ENCODE data around the gene ANKRD65. TPM values are rescaled to one million over a fixed set of nuclear protein-coding genes. Genes with fewer than 3 reads are reported as not detected.
"Not testable (repeated sequence)": the region's sequence is repeated elsewhere in the genome, so short reads cannot be mapped to it uniquely, and the experiment has no call there.

Gene ANKRD65
- total RNA-seq, 1 experiment from 2014 or later = not detected

DNA sequence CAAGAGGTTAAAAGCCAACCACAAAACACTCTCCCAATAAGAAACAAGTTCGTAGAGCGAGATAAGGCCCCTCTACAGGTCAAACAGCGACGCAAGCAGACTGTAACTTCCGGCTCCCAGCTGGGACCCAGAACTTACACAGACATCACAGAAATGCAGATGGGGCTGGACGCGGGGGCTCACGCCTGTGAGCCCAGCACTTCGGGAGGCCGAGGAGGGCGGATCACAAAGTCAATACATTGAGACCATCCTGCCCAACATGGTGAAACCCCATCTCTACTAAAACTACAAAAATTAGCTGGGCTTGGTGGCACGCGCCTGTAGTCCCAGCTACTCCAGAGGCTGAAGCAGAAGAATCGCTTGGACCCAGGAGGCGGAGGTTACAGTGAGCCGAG lies 33.0 kb downstream of the ANKRD65 start:
- no peaks in the 10 kb centered on the region for H3K9me3 ChIP-seq (ENCODE audit: low read depth, low read length, poor library complexity, severe bottlenecking)
- intact Hi-C loops (cut with micrococcal nuclease; ENCODE audit: unreplicated experiment) = no loop called here
- no peak overlapping the region for H3K27ac ChIP-seq (ENCODE audit: low read depth, low read length, poor library complexity, severe bottlenecking)
- peaks cover 76% of the 10 kb centered on the region for H3K36me3 ChIP-seq (ENCODE audit: insufficient read depth, low read length, poor library complexity, severe bottlenecking)
- no peaks in the 10 kb centered on the region for H3K4me1 ChIP-seq (ENCODE audit: insufficient read depth, low read length, poor library complexity, severe bottlenecking)
- no peak for DNase-seq (ENCODE audit: low spot score)
- no peak overlapping the region for H3K4me3 ChIP-seq (ENCODE audit: low read depth, low read length, poor library complexity, severe bottlenecking)
- POLR2A ChIA-PET (ENCODE audit: low non-redundant PET) = no interaction called here
- no peaks in the 10 kb centered on the region for H3K27me3 ChIP-seq (replicated peaks; ENCODE audit: insufficient read depth, low read depth, low read length, poor library complexity)
- no peak for TF ChIP-seq EZH2 (IDR thresholded peaks at IDR 0.05; ENCODE audit: borderline replicate concordance, low read depth, low read length, poor library complexity, severe bottlenecking)
- TF ChIP-seq CTCF (conservative IDR thresholded peaks at IDR 0.05; ENCODE audit: low read depth, low read length) = no peak
- CTCF ChIA-PET = interaction anchor here (0.6 kb wide), 1 partner anchor 134 kb away, joined by 3 read pairs; no protein-coding TSS in a partner anchor
- no TSS peak for BruUV-seq (replicated peaks)

GRCh38 chr1:1387098-1388077 lies 33.7 kb downstream of the ANKRD65 start:
- ChIA-PET POLR2A (ENCODE audit: low non-redundant PET) (no interaction called here), CTCF (no interaction called here)
- Histone ChIP-seq H3K27ac (ENCODE audit: low read depth, low read length, poor library complexity, severe bottlenecking) (no peak overlapping the region), H3K4me3 (ENCODE audit: low read depth, low read length, poor library complexity, severe bottlenecking) (no peak overlapping the region), H3K9me3 (ENCODE audit: low read depth, low read length, poor library complexity, severe bottlenecking) (no peaks in the 10 kb centered on the region), H3K36me3 (ENCODE audit: insufficient read depth, low read length, poor library complexity, severe bottlenecking) (peaks cover 69% of the 10 kb centered on the region), H3K4me1 (ENCODE audit: insufficient read depth, low read length, poor library complexity, severe bottlenecking) (no peaks in the 10 kb centered on the region), H3K27me3 (replicated peaks; ENCODE audit: insufficient read depth, low read depth, low read length, poor library complexity) (no peaks in the 10 kb centered on the region)
- intact Hi-C loops (cut with micrococcal nuclease; ENCODE audit: unreplicated experiment) = no loop called here
- TF ChIP-seq EZH2 (IDR thresholded peaks at IDR 0.05; ENCODE audit: borderline replicate concordance, low read depth, low read length, poor library complexity, severe bottlenecking) (no peak), CTCF (conservative IDR thresholded peaks at IDR 0.05; ENCODE audit: low read depth, low read length) (no peak)
- BruUV-seq (replicated peaks) = no TSS peak
- no peak for DNase-seq (ENCODE audit: low spot score)

DNA sequence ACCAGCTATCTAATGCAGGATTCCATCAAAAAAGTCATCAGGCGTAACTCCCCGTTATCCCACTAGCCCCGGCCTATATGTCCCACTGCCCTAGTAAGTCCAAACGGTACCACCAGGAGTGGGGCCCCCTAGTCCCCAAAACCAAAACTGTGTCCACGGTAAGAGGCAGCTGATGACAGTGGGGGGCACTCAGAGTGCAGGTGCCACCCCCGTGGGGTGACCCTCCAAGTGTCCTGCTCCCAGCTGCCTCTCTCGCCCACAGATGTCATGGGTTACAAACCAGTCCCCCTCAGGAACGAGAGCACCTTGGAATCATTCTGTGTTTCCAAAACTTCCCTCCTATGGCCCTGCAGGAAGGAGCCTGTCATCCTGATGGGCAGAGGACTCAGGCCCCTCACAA lies 35.1 kb downstream of the ANKRD65 start:
- TF ChIP-seq CTCF (conservative IDR thresholded peaks at IDR 0.05; ENCODE audit: low read depth, low read length) (no peak), EZH2 (IDR thresholded peaks at IDR 0.05; ENCODE audit: borderline replicate concordance, low read depth, low read length, poor library complexity, severe bottlenecking) (no peak)
- intact Hi-C loops (cut with micrococcal nuclease; ENCODE audit: unreplicated experiment) = no loop called here
- POLR2A ChIA-PET (ENCODE audit: low non-redundant PET) = no interaction called here
- DNase-seq (ENCODE audit: low spot score) = no peak
- H3K4me3 ChIP-seq (ENCODE audit: low read depth, low read length, poor library complexity, severe bottlenecking) = no peak overlapping the region
- no peaks in the 10 kb centered on the region for H3K9me3 ChIP-seq (ENCODE audit: low read depth, low read length, poor library complexity, severe bottlenecking)
- H3K4me1 ChIP-seq (ENCODE audit: insufficient read depth, low read length, poor library complexity, severe bottlenecking) = no peaks in the 10 kb centered on the region
- peaks cover 54% of the 10 kb centered on the region for H3K36me3 ChIP-seq (ENCODE audit: insufficient read depth, low read length, poor library complexity, severe bottlenecking)
- H3K27me3 ChIP-seq (replicated peaks; ENCODE audit: insufficient read depth, low read depth, low read length, poor library complexity) = no peaks in the 10 kb centered on the region
- H3K27ac ChIP-seq (ENCODE audit: low read depth, low read length, poor library complexity, severe bottlenecking) = no peak overlapping the region
- CTCF ChIA-PET = no interaction called here
- no TSS peak for BruUV-seq (replicated peaks)

GRCh38 chr1:1385339-1385738 lies 35.7 kb downstream of the ANKRD65 start:
- CTCF ChIA-PET; DNase-seq (ENCODE audit: low spot score); BruUV-seq (replicated peaks); H3K27me3 ChIP-seq (replicated peaks; ENCODE audit: insufficient read depth, low read depth, low read length, poor library complexity); H3K27ac ChIP-seq (ENCODE audit: low read depth, low read length, poor library complexity, severe bottlenecking); intact Hi-C loops (cut with micrococcal nuclease; ENCODE audit: unreplicated experiment); H3K9me3 ChIP-seq (ENCODE audit: low read depth, low read length, poor library complexity, severe bottlenecking); H3K4me1 ChIP-seq (ENCODE audit: insufficient read depth, low read length, poor library complexity, severe bottlenecking); H3K4me3 ChIP-seq (ENCODE audit: low read depth, low read length, poor library complexity, severe bottlenecking); POLR2A ChIA-PET (ENCODE audit: low non-redundant PET): not testable (repeated sequence)
- H3K36me3 ChIP-seq (ENCODE audit: insufficient read depth, low read length, poor library complexity, severe bottlenecking) = peaks cover 48% of the 10 kb centered on the region
